GM12878 (cell line): ENCODE data around the gene AGAP1. TPM values are rescaled to one million over a fixed set of nuclear protein-coding genes. Genes with fewer than 3 reads are reported as not detected.

Experiments
- ATAC-seq: fragments of 200-7000 bp; cut with Tn5 transposase; 3 replicates; pipeline ENCODE4 v1.9.1; 2020; ENCODE audit warnings: mild to moderate bottlenecking, moderate library complexity
- BruUV-seq: library from RNA; stranded (reverse); fragments of 400-500 nt; replicated peaks from 2 replicates; lab custom pipeline; 2021; lab: Mats Ljungman, UMichigan
- CTCF ChIA-PET: fragments of 300-600 bp; sonication (Branson Sonifier 250); formaldehyde crosslinking; extraction: SDS; loops from one replicate; lab custom pipeline; 2021; ENCODE audit warnings: inconsistent platforms; lab: Yijun Ruan, JAX
- POLR2A ChIA-PET: fragments of 350-600 bp; formaldehyde crosslinking; extraction: SDS; loops from one replicate; lab custom pipeline; 2021; ENCODE audit warnings: inconsistent platforms; lab: Charles Lee
- RAD21 ChIA-PET: fragments of 300-600 bp; sonication (Branson Sonifier 250); formaldehyde crosslinking; loops from one replicate; lab custom pipeline; 2023; ENCODE audit warnings: antibody characterized with exemption; ENCODE audit not compliant: unreplicated experiment; lab: Charles Lee
- SMC1A ChIA-PET: fragments of 300-600 bp; sonication (Branson Sonifier 250); formaldehyde crosslinking; loops from one replicate; lab custom pipeline; 2023; ENCODE audit not compliant: unreplicated experiment, uncharacterized antibody; lab: Charles Lee
- DNase-seq: peaks from one replicate; pipeline ENCODE4 v3.0.0-alpha.2; 2011; ENCODE audit warnings: low read depth, low spot score
- FAIRE-seq: peaks from 3 replicates; lab custom pipeline; 2011; peaks lifted over from hg19 to GRCh38; lab: Jason Lieb, UNC
- H2AFZ ChIP-seq: 2 replicates; pipeline ENCODE4 v1.6.0; 2011; ENCODE audit warnings: low read depth, low read length, control low read depth; ENCODE audit not compliant: control insufficient read depth
- H3K27ac ChIP-seq: 2 replicates; pipeline ENCODE4 v1.5.1; 2011; ENCODE audit warnings: control low read depth; ENCODE audit not compliant: control insufficient read depth, insufficient read depth
- H3K27me3 ChIP-seq, 2 experiments: replicated peaks in 1 of 2; 2 replicates each; pipeline versions ENCODE4 v1.6.0 to v1.6.1; 2011; ENCODE audit warnings: low read length in 1 of 2; ENCODE audit not compliant: control insufficient read depth in 2 of 2, insufficient read depth in 2 of 2
- H3K36me3 ChIP-seq, 2 experiments: 2 replicates each; pipeline ENCODE4 v1.5.1; 2011; ENCODE audit warnings: low read length in 1 of 2; ENCODE audit not compliant: control insufficient read depth in 2 of 2, insufficient read depth in 2 of 2
- H3K4me1 ChIP-seq: 2 replicates; pipeline ENCODE4 v1.6.1; 2011; ENCODE audit warnings: mild to moderate bottlenecking, low read length, moderate library complexity, mixed read lengths; ENCODE audit not compliant: control insufficient read depth, insufficient read depth
- H3K4me2 ChIP-seq: 2 replicates; pipeline ENCODE4 v1.6.0; 2011; ENCODE audit warnings: control low read depth; ENCODE audit not compliant: control insufficient read depth, insufficient read depth
- H3K4me3 ChIP-seq: fragments of 200-600 bp; sonication (generic); 2 replicates; pipeline ENCODE4 v1.5.1; 2016
- H3K79me2 ChIP-seq: 2 replicates; pipeline ENCODE4 v1.6.0; 2011; ENCODE audit warnings: low read length; ENCODE audit not compliant: control insufficient read depth, insufficient read depth
- H3K9ac ChIP-seq: 2 replicates; pipeline ENCODE4 v1.8.0; 2011; ENCODE audit warnings: low read length, control low read depth, mixed read lengths; ENCODE audit not compliant: control insufficient read depth, insufficient read depth
- H3K9me3 ChIP-seq: replicated peaks from 3 replicates; pipeline ENCODE4 v1.5.1; 2011; ENCODE audit warnings: mild to moderate bottlenecking, low read length; ENCODE audit not compliant: control insufficient read depth, insufficient read depth
- H4K20me1 ChIP-seq: 2 replicates; pipeline ENCODE4 v1.6.0; 2011; ENCODE audit not compliant: control insufficient read depth, insufficient read depth
- BRCA1 ChIP-seq: IDR thresholded peaks from 2 replicates; pipeline ENCODE4 v1.6.1; 2011; ENCODE audit warnings: low read depth, low read length, improper control_type of control experiment
- KDM1A ChIP-seq: fragments of 200-600 bp; sonication (generic); IDR thresholded peaks from 2 replicates; pipeline ENCODE4 v1.6.1; 2016; ENCODE audit warnings: borderline replicate concordance
- SRF ChIP-seq, 2 experiments: IDR thresholded peaks; 2 replicates each; pipeline ENCODE4 v1.6.1; 2011; ENCODE audit warnings: low read depth in 2 of 2, low read length in 2 of 2, mild to moderate bottlenecking in 1 of 2, moderate library complexity in 1 of 2
- WGBS: methylation state at CpG from one replicate; pipeline ENCODE4 v1.1.6; 2016; ENCODE audit warnings: low lambda C conversion rate; ENCODE audit not compliant: insufficient replicate concordance, insufficient coverage; ENCODE audit errors: missing lambda C conversion rate; 5-methylcytosine and 5-hydroxymethylcytosine counted together
- in situ Hi-C: fragments of 300-500 bp; cut with MboI; formaldehyde crosslinking; loops from 9 replicates; pipeline ENCODE4 v1.14.3; 2018; ENCODE audit warnings: mixed read lengths
- intact Hi-C: fragments of 100-400 bp; cut with micrococcal nuclease; formaldehyde crosslinking; loops from one replicate; pipeline ENCODE4 v1.14.2; 2022; ENCODE audit not compliant: unreplicated experiment
- polyA plus RNA-seq, 11 experiments: library from polyadenylated mRNA; depleted of rRNA in 4 of 11; unstranded in 6 of 11; stranded (reverse) in 5 of 11; fragments of >200 nt; fragmentation: Nextera tagmentation in 4 of 11; fragmentation: Illumina TruSeq in 1 of 11; extraction: Ambion mirVana in 4 of 11; extraction: Trizol in 1 of 11; gene quantifications; 1 replicate in 1 of 11; 2 replicates in 10 of 11; pipeline versions ENCODE4 v1.2.1 to v1.2.3, GENCODE V29; 2011 to 2016; ENCODE audit warnings: inconsistent platforms in 2 of 11, missing spikeins in 2 of 11, low read depth in 1 of 11
- total RNA-seq, 4 experiments: library from RNA; depleted of rRNA in 3 of 4; stranded (reverse); fragments of >200 nt in 3 of 4; fragmentation: Illumina TruSeq in 1 of 4; extraction: Trizol in 1 of 4; gene quantifications; 2 replicates each; pipeline versions ENCODE4 v1.2.1 to v1.2.3, GENCODE V29; 2013 to 2021
- TF ChIP-seq, protein P1 (sequence below): fragments of 150-350 bp; IDR thresholded peaks from 2 replicates; pipeline ENCODE4 v1.6.1; 2016; ENCODE audit warnings: low read depth, low read length
- TF ChIP-seq, protein P2 (sequence below): IDR thresholded peaks from 2 replicates; pipeline ENCODE4 v1.6.1; 2012; ENCODE audit warnings: low read length, inconsistent platforms

Gene AGAP1
- total and polyA plus RNA-seq, 10 of the 15 experiments (the other 5 are each of a cell fraction or from before 2014, with no cell fraction given) = 0.05 to 0.15 (median 0.06) TPM; not detected in 7

DNA sequence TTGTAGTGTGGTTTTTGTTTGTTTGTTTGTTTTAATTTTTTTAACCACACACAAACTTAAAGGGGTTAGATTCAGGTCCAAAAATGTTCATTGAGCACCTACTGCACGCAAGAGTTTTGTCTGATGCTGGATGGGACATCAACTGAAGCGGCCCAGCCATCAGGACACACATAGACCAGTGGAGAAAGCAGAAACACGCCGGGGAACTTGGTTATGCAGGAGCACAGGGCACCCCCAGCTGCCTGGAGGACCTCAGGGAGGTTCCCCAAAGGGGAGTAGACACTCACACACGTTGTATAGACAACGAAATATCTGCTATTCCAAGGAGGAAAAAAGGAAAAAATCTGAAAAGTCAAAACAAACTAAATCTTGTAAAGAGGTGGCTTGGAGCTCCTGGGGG, 482.7 kb downstream of the AGAP1 start:
- no peak for ATAC-seq
- in situ Hi-C loops = no loop called here
- TF ChIP-seq BRCA1 = no peak
- TF ChIP-seq SRF (IDR thresholded peaks at IDR 0.05; ENCODE audit: low read depth in 2 of 2, low read length in 2 of 2) = no peak
- TF ChIP-seq, protein P1, sequence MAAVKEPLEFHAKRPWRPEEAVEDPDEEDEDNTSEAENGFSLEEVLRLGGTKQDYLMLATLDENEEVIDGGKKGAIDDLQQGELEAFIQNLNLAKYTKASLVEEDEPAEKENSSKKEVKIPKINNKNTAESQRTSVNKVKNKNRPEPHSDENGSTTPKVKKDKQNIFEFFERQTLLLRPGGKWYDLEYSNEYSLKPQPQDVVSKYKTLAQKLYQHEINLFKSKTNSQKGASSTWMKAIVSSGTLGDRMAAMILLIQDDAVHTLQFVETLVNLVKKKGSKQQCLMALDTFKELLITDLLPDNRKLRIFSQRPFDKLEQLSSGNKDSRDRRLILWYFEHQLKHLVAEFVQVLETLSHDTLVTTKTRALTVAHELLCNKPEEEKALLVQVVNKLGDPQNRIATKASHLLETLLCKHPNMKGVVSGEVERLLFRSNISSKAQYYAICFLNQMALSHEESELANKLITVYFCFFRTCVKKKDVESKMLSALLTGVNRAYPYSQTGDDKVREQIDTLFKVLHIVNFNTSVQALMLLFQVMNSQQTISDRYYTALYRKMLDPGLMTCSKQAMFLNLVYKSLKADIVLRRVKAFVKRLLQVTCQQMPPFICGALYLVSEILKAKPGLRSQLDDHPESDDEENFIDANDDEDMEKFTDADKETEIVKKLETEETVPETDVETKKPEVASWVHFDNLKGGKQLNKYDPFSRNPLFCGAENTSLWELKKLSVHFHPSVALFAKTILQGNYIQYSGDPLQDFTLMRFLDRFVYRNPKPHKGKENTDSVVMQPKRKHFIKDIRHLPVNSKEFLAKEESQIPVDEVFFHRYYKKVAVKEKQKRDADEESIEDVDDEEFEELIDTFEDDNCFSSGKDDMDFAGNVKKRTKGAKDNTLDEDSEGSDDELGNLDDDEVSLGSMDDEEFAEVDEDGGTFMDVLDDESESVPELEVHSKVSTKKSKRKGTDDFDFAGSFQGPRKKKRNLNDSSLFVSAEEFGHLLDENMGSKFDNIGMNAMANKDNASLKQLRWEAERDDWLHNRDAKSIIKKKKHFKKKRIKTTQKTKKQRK = no peak
- no peak for TF ChIP-seq KDM1A
- TF ChIP-seq, protein P2, sequence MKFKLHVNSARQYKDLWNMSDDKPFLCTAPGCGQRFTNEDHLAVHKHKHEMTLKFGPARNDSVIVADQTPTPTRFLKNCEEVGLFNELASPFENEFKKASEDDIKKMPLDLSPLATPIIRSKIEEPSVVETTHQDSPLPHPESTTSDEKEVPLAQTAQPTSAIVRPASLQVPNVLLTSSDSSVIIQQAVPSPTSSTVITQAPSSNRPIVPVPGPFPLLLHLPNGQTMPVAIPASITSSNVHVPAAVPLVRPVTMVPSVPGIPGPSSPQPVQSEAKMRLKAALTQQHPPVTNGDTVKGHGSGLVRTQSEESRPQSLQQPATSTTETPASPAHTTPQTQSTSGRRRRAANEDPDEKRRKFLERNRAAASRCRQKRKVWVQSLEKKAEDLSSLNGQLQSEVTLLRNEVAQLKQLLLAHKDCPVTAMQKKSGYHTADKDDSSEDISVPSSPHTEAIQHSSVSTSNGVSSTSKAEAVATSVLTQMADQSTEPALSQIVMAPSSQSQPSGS = no peak
- TF ChIP-seq, all 136 proteins: peak for 0
- Histone ChIP-seq H3K4me1 (no peaks in the 10 kb centered on the region), H3K4me2 (no peak overlapping the region), H3K4me3 (no peak overlapping the region), H3K9me3 (no peaks in the 10 kb centered on the region), H4K20me1 (no peaks in the 10 kb centered on the region), H3K36me3 (no peaks in the 10 kb centered on the region), H3K27me3 (no peaks in the 10 kb centered on the region; a peak in 2 of 4 replicates), H3K27ac (no peak overlapping the region), H2AFZ (no peak overlapping the region), H3K9ac (no peak overlapping the region), H3K79me2 (no peaks in the 10 kb centered on the region)
- DNase-seq = no peak
- 0% methylated on average over 6 of the region's 6 CpGs for WGBS
- ChIA-PET POLR2A (no interaction called here), SMC1A (no interaction called here), CTCF (no interaction called here), RAD21 (no interaction called here)
- BruUV-seq = no TSS peak
- intact Hi-C loops = no loop called here
- no peak for FAIRE-seq
